Thyroid gland (tissue), 4 donors: Measurements from ENCODE around the gene HCN3.

Experiments
- POLR2A ChIP-seq, 2 donors: fragments of 450-650 bp; IDR thresholded peaks; one replicate each; pipeline ENCODE4 v1.6.1; 2017; ENCODE audit warnings: antibody characterized with exemption in 2 of 2, mild to moderate bottlenecking in 2 of 2, moderate library complexity in 1 of 2
- TF ChIP-seq, protein P1 (sequence below), 6 experiments: fragments of 200-600 bp in 3 of 6; fragments of 450-650 bp in 3 of 6; sonication (generic) in 3 of 6; IDR thresholded peaks; one replicate each; pipeline ENCODE4 v1.5.1; 2016 to 2019; ENCODE audit warnings: antibody characterized with exemption in 6 of 6, mild to moderate bottlenecking in 2 of 6, inconsistent platforms in 1 of 6, moderate library complexity in 1 of 6

DNA sequence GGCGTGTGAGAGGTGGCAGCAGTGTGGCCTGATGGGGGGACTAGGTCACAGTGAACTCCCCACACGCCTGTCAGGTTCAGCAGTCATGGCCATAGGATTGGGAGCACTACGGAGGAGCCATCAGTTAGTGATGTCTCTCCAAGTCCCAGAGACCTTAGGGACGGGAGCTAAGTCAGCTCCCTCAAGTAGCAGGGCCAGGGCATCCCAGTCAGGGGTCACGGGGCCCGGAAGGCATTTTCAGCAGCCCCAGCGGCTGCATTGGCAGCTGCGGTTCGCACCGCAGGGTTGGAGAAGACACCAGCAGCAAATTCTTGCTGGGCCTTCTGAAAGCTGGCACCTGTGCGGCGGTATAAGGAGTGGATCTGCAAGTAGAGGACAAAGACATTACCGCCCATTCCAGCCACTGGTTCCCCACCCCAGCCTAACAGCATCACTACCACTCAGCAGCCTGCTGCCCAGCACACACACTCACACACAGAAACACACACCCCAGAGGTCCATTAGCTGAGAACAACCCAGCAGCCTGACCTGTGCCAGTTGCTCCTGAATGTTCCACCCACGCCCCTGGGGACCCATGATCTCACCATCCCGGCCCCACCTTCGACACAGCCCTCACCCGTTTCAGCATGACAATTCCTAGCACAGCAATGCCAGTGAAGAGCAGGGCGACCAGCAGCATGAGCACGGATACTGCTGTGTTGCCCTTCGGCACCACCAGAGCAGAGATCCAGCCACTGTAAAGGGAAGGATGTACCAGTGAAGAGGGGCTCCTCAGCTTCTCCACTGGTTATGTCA, 21.0 kb upstream of the HCN3 start:
- TF ChIP-seq POLR2A (IDR thresholded peaks at IDR 0.05), result no peak
- TF ChIP-seq, protein P1, sequence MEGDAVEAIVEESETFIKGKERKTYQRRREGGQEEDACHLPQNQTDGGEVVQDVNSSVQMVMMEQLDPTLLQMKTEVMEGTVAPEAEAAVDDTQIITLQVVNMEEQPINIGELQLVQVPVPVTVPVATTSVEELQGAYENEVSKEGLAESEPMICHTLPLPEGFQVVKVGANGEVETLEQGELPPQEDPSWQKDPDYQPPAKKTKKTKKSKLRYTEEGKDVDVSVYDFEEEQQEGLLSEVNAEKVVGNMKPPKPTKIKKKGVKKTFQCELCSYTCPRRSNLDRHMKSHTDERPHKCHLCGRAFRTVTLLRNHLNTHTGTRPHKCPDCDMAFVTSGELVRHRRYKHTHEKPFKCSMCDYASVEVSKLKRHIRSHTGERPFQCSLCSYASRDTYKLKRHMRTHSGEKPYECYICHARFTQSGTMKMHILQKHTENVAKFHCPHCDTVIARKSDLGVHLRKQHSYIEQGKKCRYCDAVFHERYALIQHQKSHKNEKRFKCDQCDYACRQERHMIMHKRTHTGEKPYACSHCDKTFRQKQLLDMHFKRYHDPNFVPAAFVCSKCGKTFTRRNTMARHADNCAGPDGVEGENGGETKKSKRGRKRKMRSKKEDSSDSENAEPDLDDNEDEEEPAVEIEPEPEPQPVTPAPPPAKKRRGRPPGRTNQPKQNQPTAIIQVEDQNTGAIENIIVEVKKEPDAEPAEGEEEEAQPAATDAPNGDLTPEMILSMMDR (IDR thresholded peaks at IDR 0.05), result no peak
